ENCODE results near the gene ZFPL1. TPM values are rescaled to one million over a fixed set of nuclear protein-coding genes. Genes with fewer than 3 reads are reported as not detected.

Gene ZFPL1
- total RNA-seq, 1 donor = 28.9 TPM

- DNase-seq (ENCODE audit: low read depth) = no peak
- no peak for TF ChIP-seq CTCF (IDR thresholded peaks at IDR 0.05; ENCODE audit: insufficient read depth, low read depth, low read length)
- no peak overlapping the region for H3K4me3 ChIP-seq (ENCODE audit: low read depth, low read length)
Measured at GRCh38 chr11:65087216-65087615, 3.2 kb downstream of the ZFPL1 start.

DNA sequence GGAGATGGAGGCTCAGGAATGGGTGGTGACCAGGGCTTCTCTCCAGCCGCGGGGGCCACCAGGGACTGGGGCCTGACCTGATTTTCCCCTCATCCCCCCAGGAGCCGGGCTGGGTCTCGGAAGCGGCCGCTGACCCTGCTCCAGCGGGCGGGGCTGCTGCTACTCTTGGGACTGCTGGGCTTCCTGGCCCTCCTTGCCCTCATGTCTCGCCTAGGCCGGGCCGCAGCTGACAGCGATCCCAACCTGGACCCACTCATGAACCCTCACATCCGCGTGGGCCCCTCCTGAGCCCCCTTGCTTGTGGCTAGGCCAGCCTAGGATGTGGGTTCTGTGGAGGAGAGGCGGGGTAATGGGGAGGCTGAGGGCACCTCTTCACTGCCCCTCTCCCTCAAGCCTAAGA lies 3.8 kb downstream of the ZFPL1 start:
- TF ChIP-seq CTCF (IDR thresholded peaks at IDR 0.05; ENCODE audit: insufficient read depth, low read depth, low read length) = no peak

DNA sequence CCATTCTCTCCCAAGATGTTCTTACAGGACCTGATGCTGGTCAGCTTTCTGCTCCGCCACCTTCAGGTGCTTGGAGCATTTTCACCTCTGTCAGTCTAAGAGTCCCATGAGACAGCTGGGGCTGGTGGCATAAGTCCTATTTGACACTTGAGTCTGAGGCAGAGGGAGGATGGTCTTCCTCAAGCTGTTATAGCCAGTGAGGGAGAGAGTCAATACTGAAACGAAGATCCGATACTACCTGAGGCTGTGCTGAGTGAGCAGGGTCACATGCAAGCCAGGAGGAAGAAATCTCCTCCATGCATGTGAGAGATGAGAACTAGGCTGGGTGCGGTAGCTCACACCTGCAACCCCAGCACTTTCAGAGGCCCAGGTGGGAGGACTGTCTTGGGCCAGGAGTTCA lies 5.6 kb downstream of the ZFPL1 start:
- no peak for TF ChIP-seq CTCF (IDR thresholded peaks at IDR 0.05; ENCODE audit: insufficient read depth, low read depth, low read length)
- no peak overlapping the region for H3K4me3 ChIP-seq (ENCODE audit: low read depth, low read length)
- DNase-seq (ENCODE audit: low read depth) = no peak

More for the DNA sequence above, 3.8 kb downstream of the ZFPL1 start:
- DNase-seq (ENCODE audit: low read depth) = no peak
- no peak overlapping the region for H3K4me3 ChIP-seq (ENCODE audit: low read depth, low read length)

- no peak overlapping the region for H3K4me3 ChIP-seq (ENCODE audit: low read depth, low read length)
- DNase-seq (ENCODE audit: low read depth) = no peak
- no peak for TF ChIP-seq CTCF (IDR thresholded peaks at IDR 0.05; ENCODE audit: insufficient read depth, low read depth, low read length)
Measured at GRCh38 chr11:65090628-65091027, 6.6 kb downstream of the ZFPL1 start.

DNA sequence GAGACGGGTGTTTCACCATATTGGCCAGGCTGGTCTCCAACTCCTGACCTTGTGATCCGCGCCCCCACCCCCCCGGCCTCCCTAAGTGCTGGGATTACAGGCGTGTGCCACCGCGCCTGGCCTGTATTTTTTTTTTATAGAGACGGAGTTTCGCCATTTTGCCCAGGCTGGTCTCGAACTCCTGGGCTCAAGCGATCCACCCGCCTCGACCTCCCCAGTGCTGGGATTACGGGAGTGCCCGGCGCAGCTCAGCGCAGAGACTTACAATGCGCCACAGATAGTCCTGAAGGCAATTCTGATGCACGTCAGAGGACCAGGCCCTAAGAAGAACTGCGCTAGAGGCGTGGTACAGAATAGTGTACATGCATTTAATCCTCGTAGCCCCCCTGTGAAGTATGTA lies 11.4 kb downstream of the ZFPL1 start:
- DNase-seq (ENCODE audit: low read depth) = no peak
- TF ChIP-seq CTCF (IDR thresholded peaks at IDR 0.05; ENCODE audit: insufficient read depth, low read depth, low read length) = no peak
- H3K4me3 ChIP-seq (ENCODE audit: low read depth, low read length) = peak overlapping the region; percentile 79

- H3K4me3 ChIP-seq (ENCODE audit: low read depth, low read length) = peak within 1 kb of the TSS; percentile 79
- peak; percentile 92 for DNase-seq (ENCODE audit: low read depth)
- no peak for TF ChIP-seq CTCF (IDR thresholded peaks at IDR 0.05; ENCODE audit: insufficient read depth, low read depth, low read length)
Measured at GRCh38 chr11:65095974-65096806, 12.2 kb downstream of the ZFPL1 start, which contains the start of gene VPS51. VPS51 (plus strand) TSS chr11:65096214; CDS start chr11:65096251, 37 bp downstream.
